HG03354 (cell line): Measurements from ENCODE around the gene NEK6.

Experiments used
- ATAC-seq: cut with Tn5 transposase; IDR thresholded peaks from one replicate; pipeline ENCODE4 v1.9.1; 2021; ENCODE audit warnings: mild to moderate bottlenecking; ENCODE audit not compliant: unreplicated experiment, poor library complexity, severe bottlenecking

NEK6 gene

GRCh38 chr9:124332361-124333202 is 74.8 kb downstream of the NEK6 start:
- no peak for ATAC-seq

GRCh38 chr9:124333203-124333579 is 75.4 kb downstream of the NEK6 start:
- ATAC-seq: no peak

DNA sequence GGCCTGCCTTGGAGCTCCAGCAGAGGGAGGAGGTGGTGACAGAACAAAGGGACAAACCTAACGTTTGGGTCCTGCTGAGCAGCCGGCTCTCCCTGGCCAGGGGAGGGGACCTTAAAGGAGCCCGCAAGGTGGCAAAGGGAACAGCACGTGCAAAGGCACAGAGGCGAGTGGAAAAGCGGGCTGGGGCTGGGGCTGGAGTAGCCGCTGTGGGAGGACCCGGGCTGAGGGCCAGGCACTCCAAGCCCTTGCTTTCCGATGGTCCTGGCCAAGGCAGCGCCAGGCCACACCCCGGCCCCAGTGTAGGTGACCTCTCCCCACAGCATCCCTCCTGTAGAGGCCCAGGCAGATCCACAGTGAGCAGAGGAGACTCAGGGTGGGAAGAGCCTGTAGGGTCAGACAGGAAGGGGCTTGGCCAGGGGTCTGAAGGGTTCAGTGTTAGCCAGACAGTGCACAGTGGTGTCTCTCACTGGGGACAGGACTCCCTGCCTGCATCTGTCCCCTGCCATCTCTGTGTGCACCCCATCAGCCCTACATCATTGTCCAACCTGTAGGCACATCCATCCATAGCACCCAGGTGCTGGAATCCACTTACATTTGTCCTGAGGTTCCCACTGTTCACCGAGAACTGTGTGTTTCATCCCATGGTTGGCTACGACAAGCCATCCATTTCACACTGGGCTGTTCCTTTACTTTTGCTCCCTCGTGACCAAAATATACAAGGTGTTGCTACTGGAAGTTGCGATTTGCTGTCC is 77.0 kb downstream of the NEK6 start:
- no peak for ATAC-seq

GRCh38 chr9:124335320-124335707 is 77.6 kb downstream of the NEK6 start:
- ATAC-seq: no peak

- ATAC-seq: no peak
Measured at GRCh38 chr9:124337562-124337961, 79.8 kb downstream of the NEK6 start.

DNA sequence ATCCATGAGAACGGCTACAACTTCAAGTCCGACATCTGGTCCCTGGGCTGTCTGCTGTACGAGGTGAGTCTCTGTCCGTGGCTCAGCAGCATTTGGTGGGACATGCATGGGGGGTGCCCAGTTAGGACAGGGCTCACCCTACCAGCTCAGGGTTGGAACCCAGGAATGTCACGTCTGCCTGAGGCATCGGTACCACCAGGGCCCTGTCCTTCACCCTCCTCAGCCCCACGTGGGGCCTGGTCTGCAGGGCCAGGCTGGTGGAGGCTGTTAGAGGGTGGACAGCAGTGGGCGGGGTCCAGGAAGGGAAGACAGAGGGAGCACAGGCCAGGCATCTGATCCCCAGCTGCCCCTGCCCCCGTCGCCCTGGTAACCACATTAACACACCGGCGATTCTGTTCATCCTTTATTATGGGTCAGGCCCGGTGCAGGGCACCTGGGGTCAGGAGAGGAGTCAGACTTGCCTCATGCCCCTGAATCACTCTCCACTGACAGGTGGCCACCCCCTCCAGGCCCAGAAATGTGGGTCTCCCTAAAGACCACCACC is 81.9 kb downstream of the NEK6 start:
- ATAC-seq: no peak

DNA sequence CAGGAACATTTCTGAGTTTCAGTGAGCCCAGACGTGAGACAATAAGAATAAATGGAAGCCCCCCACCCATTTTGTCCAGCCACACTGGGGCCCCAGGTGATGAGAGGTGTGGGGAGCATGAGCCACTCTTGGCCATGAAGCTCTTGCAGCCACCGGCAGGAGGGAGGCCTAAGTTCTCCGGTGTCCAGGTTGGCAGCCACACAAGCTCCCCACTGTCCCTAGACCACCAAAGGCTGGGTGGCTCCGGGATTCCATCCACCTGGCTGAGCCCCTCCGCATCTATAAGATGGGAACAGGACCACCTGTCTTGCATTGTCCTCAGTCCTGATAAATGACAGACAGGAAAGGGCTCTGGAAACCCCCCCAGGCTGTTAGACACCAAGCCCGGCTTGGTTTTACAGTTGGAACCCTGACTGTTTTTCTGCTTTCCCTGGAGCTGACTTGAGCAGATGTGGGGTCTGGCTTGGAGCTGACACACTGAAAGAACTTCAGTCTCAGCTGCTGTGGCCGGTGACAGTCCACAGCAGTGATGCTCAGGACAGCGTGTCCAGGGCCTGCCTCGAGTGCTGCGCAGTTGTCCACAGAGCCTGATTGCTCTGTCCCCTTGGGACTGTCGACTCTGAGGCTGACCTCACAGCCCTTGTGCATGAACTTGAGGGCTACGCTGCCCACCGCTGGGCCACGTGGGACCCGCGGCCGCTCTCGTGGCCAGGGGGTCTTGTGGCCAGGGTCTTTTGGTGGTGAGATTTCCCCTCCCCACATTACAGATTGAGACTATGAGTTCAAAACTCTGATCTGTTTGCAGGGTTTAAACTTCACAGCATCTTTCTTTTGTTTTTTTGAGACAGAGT is 82.7 kb downstream of the NEK6 start:
- ATAC-seq: no peak

DNA sequence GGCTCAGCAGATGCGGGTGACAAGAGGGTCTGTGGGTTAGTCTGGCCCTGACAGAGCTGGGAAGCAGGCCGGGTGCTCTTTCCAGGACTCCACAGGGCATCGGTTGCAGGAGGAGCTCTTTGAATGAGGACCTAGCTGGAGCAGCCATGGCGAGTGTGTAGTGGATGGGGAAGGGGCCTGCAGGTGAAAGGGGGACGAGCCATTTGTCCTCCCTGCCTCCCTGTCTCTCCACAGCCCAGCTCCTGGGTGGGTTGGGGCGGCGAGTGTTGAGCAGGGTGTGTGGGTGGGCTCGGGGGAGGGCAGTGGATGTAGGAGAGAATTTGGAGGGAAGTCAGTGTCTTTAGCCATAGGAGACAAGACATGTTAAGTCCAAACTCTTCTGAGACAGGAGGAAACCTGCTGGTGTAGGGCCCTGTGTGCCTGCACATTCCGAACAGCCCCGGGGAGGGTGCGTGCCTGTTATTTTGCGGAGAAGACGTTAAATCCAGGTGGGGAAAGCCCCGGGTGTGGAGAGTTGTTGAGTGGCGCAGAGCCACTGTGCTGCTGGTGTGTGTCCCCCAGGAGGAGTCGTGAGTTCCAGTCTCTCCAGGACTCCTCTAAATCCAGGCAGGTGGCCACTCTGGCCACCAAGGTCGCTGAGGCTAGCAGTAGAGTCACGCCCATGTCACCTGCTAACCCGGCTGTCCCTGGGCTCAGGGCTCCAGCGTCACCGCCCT is 83.9 kb downstream of the NEK6 start:
- no peak for ATAC-seq

DNA sequence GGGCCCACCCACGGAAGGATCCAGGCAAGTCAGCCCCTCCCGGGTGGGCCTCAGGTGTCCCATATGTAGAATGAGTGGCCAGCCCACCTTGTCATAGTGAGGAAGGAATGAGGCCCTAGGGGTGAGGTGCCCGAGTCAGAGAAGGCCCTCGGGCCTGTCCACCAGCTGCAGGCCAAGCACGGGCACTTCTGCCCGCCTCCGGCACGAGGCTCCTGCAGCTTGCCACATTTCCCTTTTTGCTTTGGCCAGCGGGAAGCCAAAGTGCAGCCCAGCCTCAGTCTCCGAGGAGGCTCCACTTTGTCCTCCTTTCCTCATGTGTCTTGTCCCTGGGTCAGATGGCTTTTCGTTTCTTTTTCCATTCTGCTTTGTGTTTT is 84.6 kb downstream of the NEK6 start:
- no peak for ATAC-seq

GRCh38 chr9:124342776-124343485 is 85.2 kb downstream of the NEK6 start:
- no peak for ATAC-seq

GRCh38 chr9:124343533-124344290 is 86.0 kb downstream of the NEK6 start:
- ATAC-seq: no peak

GRCh38 chr9:124344291-124345050 is 86.7 kb downstream of the NEK6 start:
- ATAC-seq: no peak

GRCh38 chr9:124345063-124345462 is 87.3 kb downstream of the NEK6 start:
- no peak for ATAC-seq

DNA sequence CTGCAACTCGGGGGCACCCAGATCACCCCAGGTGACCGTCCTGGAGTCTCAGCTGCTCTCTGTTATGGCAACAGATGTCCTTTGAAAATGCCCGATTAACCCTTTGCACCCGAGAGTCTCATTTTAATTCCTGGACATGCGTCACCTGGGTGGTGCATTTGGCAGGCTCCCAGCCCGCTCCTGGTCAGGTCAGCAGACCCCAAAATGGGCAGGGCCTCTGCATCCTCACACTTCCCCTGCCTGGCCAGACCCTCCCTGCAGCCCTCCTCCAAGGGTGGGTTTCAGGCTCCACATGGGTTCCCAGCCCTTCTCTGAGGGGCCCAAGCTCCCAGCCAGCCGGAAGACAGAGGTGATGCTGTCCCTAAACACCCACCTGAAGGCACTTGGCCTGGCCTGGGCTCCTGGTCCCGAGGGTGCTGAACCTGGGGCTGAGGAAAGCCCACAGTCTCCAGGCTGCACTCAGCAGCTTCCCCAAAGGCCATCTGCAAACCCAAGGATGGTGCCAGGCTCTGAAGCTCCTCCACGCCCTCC is 88.1 kb downstream of the NEK6 start:
- no peak for ATAC-seq

DNA sequence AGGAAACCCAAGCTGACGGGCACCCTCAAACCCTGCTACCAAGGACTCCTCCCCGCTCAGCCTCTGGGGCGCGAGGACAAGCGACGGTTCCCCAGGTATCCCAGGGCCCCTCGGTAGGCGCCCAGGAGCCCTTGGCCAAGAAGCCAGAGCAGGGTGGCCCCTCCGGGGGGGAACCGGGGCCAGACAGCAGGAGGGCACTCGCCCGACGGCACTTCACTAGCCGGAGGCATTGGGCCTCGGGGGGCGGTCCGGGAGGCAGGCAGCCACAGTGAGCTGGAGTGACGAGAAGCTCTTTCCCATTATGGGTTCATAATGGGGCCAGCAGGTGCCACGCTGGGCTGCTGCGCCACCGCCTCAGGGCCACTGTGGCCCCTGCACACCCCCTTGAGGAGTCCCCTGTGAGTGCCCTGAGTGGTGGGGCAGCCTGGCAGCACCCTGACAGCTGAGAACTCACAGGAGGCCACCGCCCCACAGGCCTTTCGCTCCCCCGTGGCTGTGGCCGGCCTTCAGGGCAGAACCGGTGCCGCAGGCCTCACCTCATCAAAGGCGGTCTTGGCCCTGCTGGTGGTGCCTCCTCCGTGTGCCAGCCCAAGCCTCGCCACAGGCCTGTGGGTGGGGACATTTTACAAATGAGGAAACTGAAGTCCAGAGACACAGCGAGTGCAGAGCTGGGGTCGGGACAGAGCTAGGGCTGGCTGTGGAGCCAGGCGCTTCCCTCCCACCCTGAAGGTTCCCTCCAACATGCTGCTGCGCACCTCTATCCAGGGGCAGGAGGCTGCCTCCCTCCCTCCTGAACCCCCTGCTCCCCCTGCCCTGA is 88.8 kb downstream of the NEK6 start:
- no peak for ATAC-seq

GRCh38 chr9:124347206-124347967 is 89.6 kb downstream of the NEK6 start:
- no peak for ATAC-seq
